ENCODE results near the gene AKAP6.

DNA sequence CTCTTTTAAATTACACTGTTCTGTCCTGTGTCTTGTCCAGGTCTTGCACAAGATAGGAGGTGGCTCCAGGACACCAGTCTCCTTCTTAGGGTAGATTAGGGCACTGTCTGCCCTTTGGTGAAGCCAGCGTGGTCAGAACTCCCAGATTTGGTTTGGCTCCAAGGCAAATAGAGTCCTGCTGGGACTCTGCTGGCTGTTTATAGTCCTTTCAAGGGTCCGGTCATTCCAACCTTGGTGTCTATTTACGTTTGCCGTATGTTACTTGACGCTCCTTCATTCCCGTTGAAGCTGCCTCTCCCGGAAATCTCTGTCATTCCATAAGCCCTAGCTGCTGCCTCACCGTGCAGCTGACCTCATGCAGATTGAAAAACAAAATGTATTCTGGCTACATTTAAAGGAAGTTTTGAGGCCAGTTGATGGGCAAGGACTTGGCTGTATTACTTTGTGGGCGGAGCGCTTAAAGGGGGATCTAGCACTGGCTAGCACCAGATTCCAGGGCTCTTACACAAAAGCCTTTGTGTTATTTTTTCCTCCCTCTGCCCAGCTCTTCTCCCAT, 180.6 kb downstream of the AKAP6 start:
- TF ChIP-seq, protein P1, sequence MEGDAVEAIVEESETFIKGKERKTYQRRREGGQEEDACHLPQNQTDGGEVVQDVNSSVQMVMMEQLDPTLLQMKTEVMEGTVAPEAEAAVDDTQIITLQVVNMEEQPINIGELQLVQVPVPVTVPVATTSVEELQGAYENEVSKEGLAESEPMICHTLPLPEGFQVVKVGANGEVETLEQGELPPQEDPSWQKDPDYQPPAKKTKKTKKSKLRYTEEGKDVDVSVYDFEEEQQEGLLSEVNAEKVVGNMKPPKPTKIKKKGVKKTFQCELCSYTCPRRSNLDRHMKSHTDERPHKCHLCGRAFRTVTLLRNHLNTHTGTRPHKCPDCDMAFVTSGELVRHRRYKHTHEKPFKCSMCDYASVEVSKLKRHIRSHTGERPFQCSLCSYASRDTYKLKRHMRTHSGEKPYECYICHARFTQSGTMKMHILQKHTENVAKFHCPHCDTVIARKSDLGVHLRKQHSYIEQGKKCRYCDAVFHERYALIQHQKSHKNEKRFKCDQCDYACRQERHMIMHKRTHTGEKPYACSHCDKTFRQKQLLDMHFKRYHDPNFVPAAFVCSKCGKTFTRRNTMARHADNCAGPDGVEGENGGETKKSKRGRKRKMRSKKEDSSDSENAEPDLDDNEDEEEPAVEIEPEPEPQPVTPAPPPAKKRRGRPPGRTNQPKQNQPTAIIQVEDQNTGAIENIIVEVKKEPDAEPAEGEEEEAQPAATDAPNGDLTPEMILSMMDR (conservative IDR thresholded peaks at IDR 0.05) = no peak
- no peak for TF ChIP-seq ZFX (IDR thresholded peaks at IDR 0.05)
